ENCODE results near the gene PDZD11. TPM values are rescaled to one million over a fixed set of nuclear protein-coding genes. Genes with fewer than 3 reads are reported as not detected.
"Not testable (repeated sequence)": the region's sequence is repeated elsewhere in the genome, so short reads cannot be mapped to it uniquely, and the experiment has no call there.

Gene PDZD11
- 10 to 100 TPM; 48.4 to 62.2 (median 52.6) TPM for polyA plus RNA-seq (ENCODE audit: insufficient read length in 4 of 4)

- DNase-seq (ENCODE audit: low read depth in 4 of 4, low spot score in 2 of 4) = peak; percentile 27 to 69 (median 64)
These were observed at the start of gene PDZD11, which contains the start of gene KIF4A for GRCh38 chrX:70289793-70290770. Gene PDZD11, minus strand, starts transcription at chrX:70289927. Its CDS starts 586 bp downstream, at chrX:70289341. Gene KIF4A, plus strand, starts transcription at chrX:70290104. Its CDS starts 355 bp downstream, at chrX:70290459.

- no peak for DNase-seq (ENCODE audit: low read depth in 4 of 4, low spot score in 2 of 4)
These were observed 48.6 kb upstream of the PDZD11 start for GRCh38 chrX:70338290-70338689.

GRCh38 chrX:70336767-70337166 lies 47.0 kb upstream of the PDZD11 start:
- DNase-seq (ENCODE audit: low read depth in 4 of 4, low spot score in 2 of 4) = no peak

- DNase-seq (ENCODE audit: low read depth in 4 of 4, low spot score in 2 of 4) = no peak
These were observed 42.9 kb upstream of the PDZD11 start for GRCh38 chrX:70332600-70332999.

- no peak for DNase-seq (ENCODE audit: low read depth in 4 of 4, low spot score in 2 of 4)
These were observed 41.4 kb upstream of the PDZD11 start for GRCh38 chrX:70331161-70331560.

GRCh38 chrX:70324326-70324725 lies 34.6 kb upstream of the PDZD11 start:
- DNase-seq (ENCODE audit: low read depth in 4 of 4, low spot score in 2 of 4) = no peak

- not testable (repeated sequence) for DNase-seq (ENCODE audit: low read depth in 4 of 4, low spot score in 2 of 4)
These were observed 33.9 kb upstream of the PDZD11 start for GRCh38 chrX:70323628-70324027.

- no peak for DNase-seq (ENCODE audit: low read depth in 4 of 4, low spot score in 2 of 4)
These were observed 33.1 kb upstream of the PDZD11 start for GRCh38 chrX:70322784-70323183.

GRCh38 chrX:70313503-70313902 lies 23.8 kb upstream of the PDZD11 start:
- no peak for DNase-seq (ENCODE audit: low read depth in 4 of 4, low spot score in 2 of 4)

GRCh38 chrX:70301716-70302115 lies 12.0 kb upstream of the PDZD11 start:
- DNase-seq (ENCODE audit: low read depth in 4 of 4, low spot score in 2 of 4) = no peak

- no peak for DNase-seq (ENCODE audit: low read depth in 4 of 4, low spot score in 2 of 4)
These were observed 3.9 kb upstream of the PDZD11 start for GRCh38 chrX:70293621-70294020.

GRCh38 chrX:70292788-70293187 lies 3.1 kb upstream of the PDZD11 start:
- DNase-seq (ENCODE audit: low read depth in 4 of 4, low spot score in 2 of 4) = no peak

GRCh38 chrX:70289168-70289792 lies 447 bp downstream of the PDZD11 start:
- peak in 1 of 4 donors; percentile 1 for DNase-seq (ENCODE audit: low read depth in 4 of 4, low spot score in 2 of 4)

GRCh38 chrX:70281951-70282350 lies 7.8 kb downstream of the PDZD11 start, which contains the start of gene RAB41:
Gene RAB41, plus strand, starts transcription at chrX:70282172. Its CDS starts 46 bp downstream, at chrX:70282218.
- DNase-seq (ENCODE audit: low read depth in 4 of 4, low spot score in 2 of 4) = no peak

GRCh38 chrX:70280573-70280972 lies 9.2 kb downstream of the PDZD11 start:
- DNase-seq (ENCODE audit: low read depth in 4 of 4, low spot score in 2 of 4) = no peak

GRCh38 chrX:70279081-70279480 lies 10.6 kb downstream of the PDZD11 start:
- DNase-seq (ENCODE audit: low read depth in 4 of 4, low spot score in 2 of 4) = no peak

- DNase-seq (ENCODE audit: low read depth in 4 of 4, low spot score in 2 of 4) = not testable (repeated sequence)
These were observed 15.7 kb downstream of the PDZD11 start for GRCh38 chrX:70274029-70274428.

GRCh38 chrX:70268034-70268433 lies 21.7 kb downstream of the PDZD11 start, which contains the start of gene ARR3:
Gene ARR3, plus strand, starts transcription at chrX:70268334. Its CDS starts 1,052 bp downstream, at chrX:70269386.
- no peak for DNase-seq (ENCODE audit: low read depth in 4 of 4, low spot score in 2 of 4)

- DNase-seq (ENCODE audit: low read depth in 4 of 4, low spot score in 2 of 4) = no peak
These were observed 24.9 kb downstream of the PDZD11 start for GRCh38 chrX:70264784-70265183.

GRCh38 chrX:70262952-70263567 lies 26.7 kb downstream of the PDZD11 start:
- DNase-seq (ENCODE audit: low read depth in 4 of 4, low spot score in 2 of 4) = peak in 1 of 4 donors; percentile 7

GRCh38 chrX:70260104-70260503 lies 29.6 kb downstream of the PDZD11 start, which contains the start of gene P2RY4:
Gene P2RY4, minus strand, starts transcription at chrX:70260204. Its CDS starts 580 bp downstream, at chrX:70259624.
- no peak for DNase-seq (ENCODE audit: low read depth in 4 of 4, low spot score in 2 of 4)
